Neutrophil (primary cell): Measurements from ENCODE around the gene CLEC18A.

Experiments
- H3K27ac ChIP-seq: fragments of 200-600 bp; sonication (generic); 2 replicates; pipeline ENCODE4 v1.5.1; 2016; ENCODE audit warnings: mild to moderate bottlenecking, moderate library complexity
- H3K27me3 ChIP-seq: fragments of 200-600 bp; sonication (generic); 2 replicates; pipeline ENCODE4 v1.6.0; 2016; ENCODE audit warnings: mild to moderate bottlenecking
- H3K36me3 ChIP-seq: fragments of 200-600 bp; sonication (generic); 2 replicates; pipeline ENCODE4 v1.5.1; 2017
- H3K4me1 ChIP-seq, 2 experiments: fragments of 200-600 bp in 1 of 2; sonication (generic) in 1 of 2; 1 replicate in 1 of 2; 2 replicates in 1 of 2; pipeline versions ENCODE4 v1.5.1 to v1.6.1; 2013 to 2016; ENCODE audit warnings: low read depth in 1 of 2, low read length in 1 of 2, mild to moderate bottlenecking in 1 of 2, moderate library complexity in 1 of 2; ENCODE audit not compliant: control insufficient read depth in 1 of 2, insufficient read depth in 1 of 2
- H3K4me3 ChIP-seq, 2 experiments: fragments of 200-600 bp in 1 of 2; sonication (generic) in 1 of 2; 1 replicate in 1 of 2; 2 replicates in 1 of 2; pipeline ENCODE4 v1.5.1; 2013 to 2016; ENCODE audit warnings: low read depth in 1 of 2, low read length in 1 of 2, mild to moderate bottlenecking in 1 of 2, moderate library complexity in 1 of 2
- H3K9me3 ChIP-seq: fragments of 200-600 bp; sonication (generic); 2 replicates; pipeline ENCODE4 v1.5.1; 2016
- TF ChIP-seq, protein P1 (sequence below): fragments of 200-600 bp; sonication (generic); IDR thresholded peaks from 2 replicates; pipeline ENCODE4 v1.5.1; 2016; ENCODE audit warnings: antibody characterized with exemption

Gene CLEC18A

GRCh38 chr16:69938981-69939820 is 11.9 kb upstream of the CLEC18A start:
- no peaks in the 10 kb centered on the region for H3K4me1 ChIP-seq
- peaks cover 92% of the 10 kb centered on the region for H3K36me3 ChIP-seq
- no peaks in the 10 kb centered on the region for H3K27me3 ChIP-seq
- H3K4me3 ChIP-seq, result no peak overlapping the region
- H3K27ac ChIP-seq, result no peak overlapping the region
- no peaks in the 10 kb centered on the region for H3K9me3 ChIP-seq
- TF ChIP-seq, protein P1, sequence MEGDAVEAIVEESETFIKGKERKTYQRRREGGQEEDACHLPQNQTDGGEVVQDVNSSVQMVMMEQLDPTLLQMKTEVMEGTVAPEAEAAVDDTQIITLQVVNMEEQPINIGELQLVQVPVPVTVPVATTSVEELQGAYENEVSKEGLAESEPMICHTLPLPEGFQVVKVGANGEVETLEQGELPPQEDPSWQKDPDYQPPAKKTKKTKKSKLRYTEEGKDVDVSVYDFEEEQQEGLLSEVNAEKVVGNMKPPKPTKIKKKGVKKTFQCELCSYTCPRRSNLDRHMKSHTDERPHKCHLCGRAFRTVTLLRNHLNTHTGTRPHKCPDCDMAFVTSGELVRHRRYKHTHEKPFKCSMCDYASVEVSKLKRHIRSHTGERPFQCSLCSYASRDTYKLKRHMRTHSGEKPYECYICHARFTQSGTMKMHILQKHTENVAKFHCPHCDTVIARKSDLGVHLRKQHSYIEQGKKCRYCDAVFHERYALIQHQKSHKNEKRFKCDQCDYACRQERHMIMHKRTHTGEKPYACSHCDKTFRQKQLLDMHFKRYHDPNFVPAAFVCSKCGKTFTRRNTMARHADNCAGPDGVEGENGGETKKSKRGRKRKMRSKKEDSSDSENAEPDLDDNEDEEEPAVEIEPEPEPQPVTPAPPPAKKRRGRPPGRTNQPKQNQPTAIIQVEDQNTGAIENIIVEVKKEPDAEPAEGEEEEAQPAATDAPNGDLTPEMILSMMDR, result no peak

- H3K36me3 ChIP-seq, result peaks cover 84% of the 10 kb centered on the region
- no peaks in the 10 kb centered on the region for H3K9me3 ChIP-seq
- no peaks in the 10 kb centered on the region for H3K4me1 ChIP-seq
- no peaks in the 10 kb centered on the region for H3K27me3 ChIP-seq
- TF ChIP-seq, protein P1, result no peak
- H3K27ac ChIP-seq, result no peak overlapping the region
- no peak overlapping the region for H3K4me3 ChIP-seq
Observed at GRCh38 chr16:69939821-69940585, 11.1 kb upstream of the CLEC18A start.

- Histone ChIP-seq H3K9me3 (no peaks in the 10 kb centered on the region), H3K36me3 (peaks cover 78% of the 10 kb centered on the region), H3K27ac (no peak overlapping the region), H3K27me3 (no peaks in the 10 kb centered on the region), H3K4me1 (no peaks in the 10 kb centered on the region), H3K4me3 (no peak overlapping the region)
- TF ChIP-seq, protein P1, result no peak
Observed at GRCh38 chr16:69940676-69941075, 10.5 kb upstream of the CLEC18A start.

- peaks cover 70% of the 10 kb centered on the region for H3K36me3 ChIP-seq
- H3K27me3 ChIP-seq, result no peaks in the 10 kb centered on the region
- TF ChIP-seq, protein P1, result no peak
- no peak overlapping the region for H3K4me3 ChIP-seq
- no peak overlapping the region for H3K27ac ChIP-seq
- no peaks in the 10 kb centered on the region for H3K9me3 ChIP-seq
- H3K4me1 ChIP-seq, result no peaks in the 10 kb centered on the region
Observed at GRCh38 chr16:69941251-69942098, 9.7 kb upstream of the CLEC18A start.

- H3K4me1 ChIP-seq, result no peaks in the 10 kb centered on the region
- H3K27me3 ChIP-seq, result no peaks in the 10 kb centered on the region
- H3K4me3 ChIP-seq, result no peak overlapping the region
- H3K36me3 ChIP-seq, result peaks cover 63% of the 10 kb centered on the region
- no peaks in the 10 kb centered on the region for H3K9me3 ChIP-seq
- no peak overlapping the region for H3K27ac ChIP-seq
- TF ChIP-seq, protein P1, result no peak
Observed at GRCh38 chr16:69942099-69942491, 9.0 kb upstream of the CLEC18A start.
